AG04450 (cell line): ENCODE results near the gene SKIL. TPM values are rescaled to one million over a fixed set of nuclear protein-coding genes. Genes with fewer than 3 reads are reported as not detected.

Source experiments
- CTCF ChIA-PET: fragments of 300-600, 350-600 bp; formaldehyde crosslinking; extraction: SDS; loops from one replicate; lab custom pipeline; 2022; ENCODE audit warnings: antibody characterized with exemption, inconsistent platforms; lab: Charles Lee
- POLR2A ChIA-PET: fragments of 350-600 bp; formaldehyde crosslinking; extraction: SDS; loops from one replicate; lab custom pipeline; 2021; ENCODE audit warnings: antibody characterized with exemption, inconsistent platforms; lab: Yijun Ruan, JAX
- DNase-seq: peaks from one replicate; pipeline ENCODE4 v3.0.0-alpha.2; 2011; ENCODE audit warnings: low read depth, low spot score
- H3K27ac ChIP-seq: one replicate; pipeline ENCODE4 v1.5.1; 2012; ENCODE audit warnings: low read depth, low read length, control low read depth
- H3K27me3 ChIP-seq: one replicate; pipeline ENCODE4 v1.6.0; 2012; ENCODE audit warnings: low read length; ENCODE audit not compliant: control insufficient read depth, insufficient read depth
- H3K4me3 ChIP-seq: 2 replicates; pipeline ENCODE4 v1.5.1; 2011; ENCODE audit warnings: mild to moderate bottlenecking, low read depth, low read length, control low read depth
- H3K9me3 ChIP-seq: 2 replicates; pipeline ENCODE4 v1.5.1; 2012; ENCODE audit warnings: low read length; ENCODE audit not compliant: control insufficient read depth, insufficient read depth
- CTCF ChIP-seq: IDR thresholded peaks from 2 replicates; pipeline ENCODE4 v1.5.1; 2011; ENCODE audit warnings: low read depth, low read length, control low read depth, inconsistent platforms
- polyA plus RNA-seq: library from polyadenylated mRNA; depleted of rRNA; stranded (reverse); fragments of >200 nt; gene quantifications from 2 replicates; pipeline ENCODE4 v1.2.3, GENCODE V29; 2011

Gene SKIL
- polyA plus RNA-seq, 1 experiment: 18.3 TPM

GRCh38 chr3:170419557-170420087 is 62.1 kb downstream of the SKIL start:
- Histone ChIP-seq H3K27me3 (no peaks in the 10 kb centered on the region), H3K4me3 (peak overlapping the region; percentile 94), H3K9me3 (peaks cover 9% of the 10 kb centered on the region; the same call in 1 of the 2 replicates), H3K27ac (peak overlapping the region; percentile 77)
- DNase-seq: no peak
- no peak for TF ChIP-seq CTCF
- CTCF ChIA-PET: interaction anchor here (0.9 to 11.1 kb wide), 3 partner anchors 11 to 429 kb away, joined by 8 to 366 read pairs (median 14); no protein-coding TSS in a partner anchor
- POLR2A ChIA-PET: interaction anchor here (0.7 to 2.3 kb wide), 3 partner anchors 165 to 392 kb away, joined by 3 to 17 read pairs (median 3); no protein-coding TSS in a partner anchor

- CTCF ChIA-PET: interaction anchor here (11.1 kb wide), 1 partner anchor 392 kb away, joined by 366 read pairs; no protein-coding TSS in a partner anchor
- POLR2A ChIA-PET: interaction anchor here (0.7 kb wide), 1 partner anchor 391 kb away, joined by 3 read pairs; no protein-coding TSS in a partner anchor
- Histone ChIP-seq H3K27ac (peak overlapping the region; percentile 77), H3K9me3 (peaks cover 9% of the 10 kb centered on the region; the same call in 1 of the 2 replicates), H3K4me3 (peak overlapping the region; percentile 94), H3K27me3 (no peaks in the 10 kb centered on the region)
- TF ChIP-seq CTCF: no peak
- no peak for DNase-seq
Observed at GRCh38 chr3:170420307-170420821, 62.8 kb downstream of the SKIL start.

GRCh38 chr3:170421111-170421641 is 63.7 kb downstream of the SKIL start:
- DNase-seq: no peak
- Histone ChIP-seq H3K27me3 (no peaks in the 10 kb centered on the region), H3K9me3 (peaks cover 9% of the 10 kb centered on the region; the same call in 1 of the 2 replicates), H3K4me3 (peak overlapping the region; percentile 94), H3K27ac (no peak overlapping the region)
- TF ChIP-seq CTCF: no peak
- ChIA-PET CTCF (no interaction called here), POLR2A (no interaction called here)

- CTCF ChIA-PET: interaction anchor here (0.9 kb wide), 1 partner anchor 381 kb away, joined by 3 read pairs; no protein-coding TSS in a partner anchor
- Histone ChIP-seq H3K27ac (peak overlapping the region; percentile 21), H3K4me3 (peak overlapping the region; percentile 94), H3K9me3 (peaks cover 9% of the 10 kb centered on the region; the same call in 1 of the 2 replicates), H3K27me3 (no peaks in the 10 kb centered on the region)
- no peak for TF ChIP-seq CTCF
- POLR2A ChIA-PET: no interaction called here
- no peak for DNase-seq
Observed at GRCh38 chr3:170421758-170422157, 64.2 kb downstream of the SKIL start.
